DND-41 (cell line): ENCODE data around the gene SRP19.

ENCODE experiments used
- CTCF ChIP-seq: IDR thresholded peaks from 2 replicates; pipeline ENCODE4 v1.5.1; 2012; ENCODE audit warnings: borderline replicate concordance, low read length, moderate library complexity, mild to moderate bottlenecking; ENCODE audit not compliant: poor library complexity, severe bottlenecking; ENCODE audit errors: extremely low read depth
- EZH2 ChIP-seq: IDR thresholded peaks from 3 replicates; pipeline ENCODE4 v1.6.1; 2012; ENCODE audit warnings: borderline replicate concordance, low read depth, mild to moderate bottlenecking, moderate library complexity, low read length, inconsistent platforms; ENCODE audit not compliant: severe bottlenecking

DNA sequence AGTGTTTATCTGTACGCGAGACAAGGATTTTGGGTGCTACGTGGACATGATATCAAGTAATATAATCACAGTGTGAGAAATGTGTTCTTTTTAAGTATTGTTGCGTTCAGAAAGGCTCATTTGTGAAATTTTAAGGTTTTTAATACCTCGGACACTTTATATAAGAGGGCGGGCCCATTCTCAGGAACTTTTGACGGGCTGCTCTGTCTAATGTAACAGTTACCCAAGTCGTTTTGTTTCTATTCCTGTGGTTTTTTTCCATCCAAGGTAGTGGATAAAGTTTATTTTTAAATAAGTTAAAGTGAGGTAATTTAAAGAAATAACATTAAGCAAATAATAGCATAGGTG, 525 bp downstream of the SRP19 start:
- TF ChIP-seq CTCF, result no peak
- no peak for TF ChIP-seq EZH2
